H9 (cell line): Measurements from ENCODE around the gene MYH16. TPM values are rescaled to one million over a fixed set of nuclear protein-coding genes. Genes with fewer than 3 reads are reported as not detected.
A peak's percentile ranks its signal among the peaks of the same experiment; 100 is the strongest.
"Not testable (repeated sequence)": the region's sequence is repeated elsewhere in the genome, so short reads cannot be mapped to it uniquely, and the experiment has no call there.

Experiments used
- DNase-seq: peaks from one replicate; pipeline ENCODE4 v3.0.0-alpha.2; 2017
- H2AFZ ChIP-seq: one replicate; pipeline ENCODE4 v1.6.1; 2013; ENCODE audit warnings: mild to moderate bottlenecking, low read length, control low read depth, moderate library complexity
- H2AK5ac ChIP-seq: 2 replicates; pipeline ENCODE4 v1.6.1; 2013; ENCODE audit warnings: low read length, control low read depth, mixed read lengths; ENCODE audit not compliant: insufficient read length
- H2BK120ac ChIP-seq: one replicate; pipeline ENCODE4 v1.6.1; 2013; ENCODE audit warnings: low read depth, mild to moderate bottlenecking, low read length, control low read depth, inconsistent platforms; ENCODE audit not compliant: poor library complexity, severe bottlenecking
- H2BK12ac ChIP-seq: 2 replicates; pipeline ENCODE4 v1.6.1; 2013; ENCODE audit warnings: low read length, control low read depth, mixed read lengths, low read depth; ENCODE audit not compliant: insufficient read length
- H2BK15ac ChIP-seq: 2 replicates; pipeline ENCODE4 v1.6.1; 2013; ENCODE audit warnings: low read depth, low read length, control low read depth
- H2BK20ac ChIP-seq: one replicate; pipeline ENCODE4 v1.6.1; 2013; ENCODE audit warnings: low read depth, mild to moderate bottlenecking, low read length, control low read depth, inconsistent platforms; ENCODE audit not compliant: poor library complexity, severe bottlenecking
- H2BK5ac ChIP-seq: 2 replicates; pipeline ENCODE4 v1.6.1; 2013; ENCODE audit warnings: low read length, control low read depth, mixed read lengths; ENCODE audit not compliant: insufficient read length
- H3K14ac ChIP-seq: 2 replicates; pipeline ENCODE4 v1.6.1; 2013; ENCODE audit warnings: low read length, control low read depth; ENCODE audit not compliant: insufficient read depth
- H3K18ac ChIP-seq: 2 replicates; pipeline ENCODE4 v1.6.1; 2013; ENCODE audit warnings: low read depth, mild to moderate bottlenecking, mixed read lengths, low read length, control low read depth; ENCODE audit not compliant: insufficient read length
- H3K23ac ChIP-seq: 2 replicates; pipeline ENCODE4 v1.6.1; 2013; ENCODE audit warnings: low read length, control low read depth, mixed read lengths, low read depth; ENCODE audit not compliant: insufficient read length
- H3K23me2 ChIP-seq: 2 replicates; pipeline ENCODE4 v1.6.1; 2013; ENCODE audit warnings: low read depth, mild to moderate bottlenecking, mixed read lengths, low read length, control low read depth; ENCODE audit not compliant: insufficient read length, poor library complexity, severe bottlenecking
- H3K27ac ChIP-seq: 2 replicates; pipeline ENCODE4 v1.5.1; 2013; ENCODE audit warnings: low read length, control low read depth, mixed read lengths, low read depth; ENCODE audit not compliant: insufficient read length
- H3K27me3 ChIP-seq: 2 replicates; pipeline ENCODE4 v1.6.1; 2013; ENCODE audit warnings: low read length, control low read depth, inconsistent platforms; ENCODE audit not compliant: insufficient read depth
- H3K4ac ChIP-seq: 2 replicates; pipeline ENCODE4 v1.6.1; 2013; ENCODE audit warnings: low read depth, mild to moderate bottlenecking, control low read depth, inconsistent platforms, low read length, moderate library complexity
- H3K4me1 ChIP-seq: 2 replicates; pipeline ENCODE4 v1.6.1; 2013; ENCODE audit warnings: low read length, control low read depth, inconsistent platforms; ENCODE audit not compliant: insufficient read depth
- H3K4me2 ChIP-seq: 2 replicates; pipeline ENCODE4 v1.6.1; 2013; ENCODE audit warnings: low read length, control low read depth, mixed read lengths; ENCODE audit not compliant: insufficient read length, insufficient read depth
- H3K56ac ChIP-seq: 2 replicates; pipeline ENCODE4 v1.6.1; 2013; ENCODE audit warnings: low read depth, mild to moderate bottlenecking, mixed read lengths, low read length, control low read depth; ENCODE audit not compliant: insufficient read length
- H3K79me1 ChIP-seq: 2 replicates; pipeline ENCODE4 v1.6.1; 2013; ENCODE audit warnings: low read depth, mild to moderate bottlenecking, moderate library complexity, low read length, control low read depth, inconsistent platforms; ENCODE audit not compliant: insufficient read depth, poor library complexity, severe bottlenecking
- H3K79me2 ChIP-seq: 2 replicates; pipeline ENCODE4 v1.6.1; 2013; ENCODE audit warnings: low read length, control low read depth, inconsistent platforms; ENCODE audit not compliant: insufficient read depth
- H3K9ac ChIP-seq: 2 replicates; pipeline ENCODE4 v1.6.1; 2013; ENCODE audit warnings: low read length, control low read depth, mixed read lengths; ENCODE audit not compliant: insufficient read length; ENCODE audit errors: extremely low read depth
- H3K9me3 ChIP-seq: one replicate; pipeline ENCODE4 v1.6.1; 2013; ENCODE audit warnings: low read depth, low read length, inconsistent platforms; ENCODE audit not compliant: control insufficient read depth
- H3T11ph ChIP-seq: one replicate; pipeline ENCODE4 v1.6.1; 2013; ENCODE audit warnings: mild to moderate bottlenecking, low read length, control low read depth, inconsistent platforms
- H4K20me1 ChIP-seq: one replicate; pipeline ENCODE4 v1.6.1; 2013; ENCODE audit not compliant: control insufficient read depth, insufficient read length, insufficient read depth
- H4K5ac ChIP-seq: 2 replicates; pipeline ENCODE4 v1.6.1; 2013; ENCODE audit warnings: low read depth, mild to moderate bottlenecking, mixed read lengths, low read length, control low read depth; ENCODE audit not compliant: insufficient read length
- H4K8ac ChIP-seq: replicated peaks from 2 replicates; pipeline ENCODE4 v1.6.1; 2013; ENCODE audit warnings: low read length, control low read depth, mixed read lengths, low read depth; ENCODE audit not compliant: insufficient read length
- H4K91ac ChIP-seq: 2 replicates; pipeline ENCODE4 v1.6.1; 2013; ENCODE audit warnings: low read depth, mild to moderate bottlenecking, moderate library complexity, mixed read lengths, low read length, control low read depth; ENCODE audit not compliant: insufficient read length
- H3K27ac Mint-ChIP-seq, 3 experiments: 2 replicates in 2 of 3; 3 replicates in 1 of 3; pipeline ENCODE4 v1.8.0; 2020 to 2021; ENCODE audit warnings: mixed read lengths in 3 of 3, mild to moderate bottlenecking in 1 of 3, moderate library complexity in 1 of 3
- H3K27me3 Mint-ChIP-seq: 2 replicates; pipeline ENCODE4 v1.8.0; 2021; ENCODE audit warnings: low read depth, mild to moderate bottlenecking, moderate library complexity, mixed read lengths
- H3K36me3 Mint-ChIP-seq, 3 experiments: 2 replicates in 2 of 3; 3 replicates in 1 of 3; pipeline ENCODE4 v1.8.0; 2020 to 2021; ENCODE audit warnings: low read depth in 3 of 3, mixed read lengths in 3 of 3; ENCODE audit not compliant: insufficient read depth in 1 of 3
- H3K4me1 Mint-ChIP-seq, 2 experiments: 2 replicates each; pipeline ENCODE4 v1.8.0; 2020; ENCODE audit warnings: mixed read lengths in 2 of 2
- H3K4me3 Mint-ChIP-seq, 2 experiments: 2 replicates in 1 of 2; 3 replicates in 1 of 2; pipeline ENCODE4 v1.8.0; 2020 to 2021; ENCODE audit warnings: mild to moderate bottlenecking in 2 of 2, mixed read lengths in 2 of 2, moderate library complexity in 1 of 2
- H3K9me3 Mint-ChIP-seq, 2 experiments: 2 replicates in 1 of 2; 3 replicates in 1 of 2; pipeline ENCODE4 v1.8.0; 2020; ENCODE audit warnings: mild to moderate bottlenecking in 2 of 2, mixed read lengths in 2 of 2, moderate library complexity in 1 of 2
- WGBS: extraction: QIAGEN DNeasy Blood & Tissue Kit; methylation state at CpG from one replicate; pipeline ENCODE4 v1.1.7; 2013; ENCODE audit warnings: missing lambda C conversion rate, low lambda C conversion rate, mixed read lengths; ENCODE audit not compliant: insufficient read length; ENCODE audit errors: extremely low coverage; 5-methylcytosine and 5-hydroxymethylcytosine counted together
- total RNA-seq: library from RNA; stranded (reverse); gene quantifications from 2 replicates; pipeline ENCODE4 v1.2.1, GENCODE V29; 2021
- TF ChIP-seq, protein P1 (sequence below): fragments of 200-600 bp; sonication (generic); conservative IDR thresholded peaks from 3 replicates; pipeline ENCODE4 v1.8.0; 2021; ENCODE audit warnings: antibody characterized with exemption, mild to moderate bottlenecking

Gene MYH16
- total RNA-seq, 1 experiment from 2014 or later, result not detected

DNA sequence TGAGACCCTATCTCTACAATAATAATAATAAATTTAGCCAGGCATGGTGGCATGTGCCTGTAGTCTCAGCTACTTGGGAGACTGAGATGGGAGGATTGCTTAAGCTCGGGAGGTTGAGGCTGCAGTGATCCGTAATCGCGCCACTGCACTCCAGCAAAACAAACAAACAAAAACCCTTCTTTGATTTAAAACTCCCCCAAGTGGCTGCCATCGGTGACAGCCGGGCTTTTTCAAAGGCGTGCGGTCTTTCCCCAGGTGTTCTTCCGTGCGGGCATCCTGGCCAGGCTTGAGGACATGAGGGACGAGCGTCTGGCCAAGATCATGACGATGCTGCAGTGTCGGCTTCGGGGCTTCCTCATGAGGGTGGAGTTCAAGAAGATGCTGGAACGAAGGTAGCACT lies 1.9 kb upstream of the MYH16 start:
- TF ChIP-seq, protein P1, sequence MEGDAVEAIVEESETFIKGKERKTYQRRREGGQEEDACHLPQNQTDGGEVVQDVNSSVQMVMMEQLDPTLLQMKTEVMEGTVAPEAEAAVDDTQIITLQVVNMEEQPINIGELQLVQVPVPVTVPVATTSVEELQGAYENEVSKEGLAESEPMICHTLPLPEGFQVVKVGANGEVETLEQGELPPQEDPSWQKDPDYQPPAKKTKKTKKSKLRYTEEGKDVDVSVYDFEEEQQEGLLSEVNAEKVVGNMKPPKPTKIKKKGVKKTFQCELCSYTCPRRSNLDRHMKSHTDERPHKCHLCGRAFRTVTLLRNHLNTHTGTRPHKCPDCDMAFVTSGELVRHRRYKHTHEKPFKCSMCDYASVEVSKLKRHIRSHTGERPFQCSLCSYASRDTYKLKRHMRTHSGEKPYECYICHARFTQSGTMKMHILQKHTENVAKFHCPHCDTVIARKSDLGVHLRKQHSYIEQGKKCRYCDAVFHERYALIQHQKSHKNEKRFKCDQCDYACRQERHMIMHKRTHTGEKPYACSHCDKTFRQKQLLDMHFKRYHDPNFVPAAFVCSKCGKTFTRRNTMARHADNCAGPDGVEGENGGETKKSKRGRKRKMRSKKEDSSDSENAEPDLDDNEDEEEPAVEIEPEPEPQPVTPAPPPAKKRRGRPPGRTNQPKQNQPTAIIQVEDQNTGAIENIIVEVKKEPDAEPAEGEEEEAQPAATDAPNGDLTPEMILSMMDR, result peak; percentile 46; the same call in 2 of the 3 replicates
- Histone ChIP-seq H3K4me1 (no peaks in the 10 kb centered on the region), H2BK120ac (no peak overlapping the region), H3K14ac (no peak overlapping the region; the same call in 1 of the 2 replicates), H4K20me1 (no peaks in the 10 kb centered on the region), H3K27ac (no peak overlapping the region), H4K5ac (no peak overlapping the region), H2AFZ (no peak overlapping the region), H3K79me2 (no peaks in the 10 kb centered on the region), H3K4ac (no peak overlapping the region), H2BK20ac (no peak overlapping the region), H3K18ac (no peak overlapping the region), H3K9me3 (no peaks in the 10 kb centered on the region), H3K4me2 (no peak overlapping the region), H3K56ac (no peak overlapping the region), H3K27me3 (no peaks in the 10 kb centered on the region), H3K23me2 (no peaks in the 10 kb centered on the region), H2BK5ac (no peak overlapping the region), H2AK5ac (no peak overlapping the region), H3K79me1 (no peaks in the 10 kb centered on the region), H3K23ac (no peak overlapping the region), H3K9ac (no peak overlapping the region), H4K8ac (no peak overlapping the region), H3T11ph (no peak overlapping the region), H4K91ac (no peak overlapping the region), H2BK12ac (no peak overlapping the region), H2BK15ac (no peak overlapping the region; the same call in 1 of the 2 replicates)
- Mint-ChIP-seq H3K9me3 (no peaks in the 10 kb centered on the region), H3K4me1 (0 out of 4 replicates have a peak, but pooled peaks cover 0 to 2% of the 10 kb centered on the region in 2 experiments), H3K4me3 (no peak overlapping the region), H3K27me3 (peaks cover 5% of the 10 kb centered on the region), H3K36me3 (no peaks in the 10 kb centered on the region), H3K27ac (no peak overlapping the region)
- DNase-seq, result peak; percentile 48
- WGBS, result no CpG with 5 or more reads among the region's 16 CpGs

GRCh38 chr7:99273561-99273960 lies 922 bp downstream of the MYH16 start:
- not testable (repeated sequence) for H3K56ac ChIP-seq, DNase-seq, H2BK20ac ChIP-seq, H2BK15ac ChIP-seq, H2BK12ac ChIP-seq, H3K14ac ChIP-seq, H3K23me2 ChIP-seq, H3K9ac ChIP-seq, H3K27ac Mint-ChIP-seq, H3T11ph ChIP-seq, H2BK120ac ChIP-seq, H2AK5ac ChIP-seq, H3K36me3 Mint-ChIP-seq, H3K4me2 ChIP-seq, H3K9me3 Mint-ChIP-seq, H2AFZ ChIP-seq, H3K4me3 Mint-ChIP-seq, H4K8ac ChIP-seq, H3K4me1 Mint-ChIP-seq, H3K27me3 ChIP-seq, H3K79me1 ChIP-seq, H3K23ac ChIP-seq, H3K79me2 ChIP-seq, H2BK5ac ChIP-seq, H4K91ac ChIP-seq, H4K20me1 ChIP-seq, H4K5ac ChIP-seq, H3K4ac ChIP-seq, H3K27ac ChIP-seq, H3K9me3 ChIP-seq, H3K27me3 Mint-ChIP-seq, H3K18ac ChIP-seq, H3K4me1 ChIP-seq
- no CpG with 5 or more reads among the region's 1 CpG for WGBS
